ENCODE data around the gene COL4A6.

Gene COL4A6

DNA sequence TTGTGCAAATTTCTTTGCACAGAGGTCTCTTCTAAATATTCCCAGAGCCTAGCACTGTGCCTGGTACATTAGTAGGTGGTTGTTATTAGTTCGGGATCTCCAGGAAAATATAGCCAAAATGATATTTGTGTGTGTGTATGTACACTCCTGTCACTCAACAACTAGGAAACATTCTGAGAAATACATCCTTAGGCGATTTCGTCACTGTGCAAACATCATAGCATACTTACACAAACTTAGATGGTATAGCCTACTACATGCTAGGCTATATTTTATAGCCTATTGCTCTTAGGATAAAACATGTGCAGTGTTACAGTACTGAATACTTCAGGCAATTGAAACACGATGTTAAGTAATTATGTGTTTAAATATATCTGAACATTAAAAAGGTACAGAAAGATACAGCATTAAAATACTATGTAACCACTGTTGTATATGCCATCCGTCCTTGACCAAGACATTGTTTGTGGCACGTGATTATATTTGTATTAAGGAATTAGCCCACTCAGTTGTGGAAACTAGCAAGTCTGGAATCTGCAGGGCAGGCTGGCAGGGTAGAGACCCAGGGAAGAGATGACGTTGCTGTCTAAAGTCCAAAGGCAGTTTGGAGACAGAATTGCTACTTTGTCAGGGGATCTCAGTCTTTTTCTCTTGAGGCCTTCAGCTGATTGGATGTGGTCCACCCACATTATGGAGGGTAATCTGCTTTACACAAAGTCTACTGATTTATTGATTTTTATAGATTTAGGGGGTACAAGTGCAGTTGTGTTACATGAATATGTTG lies 106.9 kb downstream of the COL4A6 start:
- no peak for DNase-seq

DNA sequence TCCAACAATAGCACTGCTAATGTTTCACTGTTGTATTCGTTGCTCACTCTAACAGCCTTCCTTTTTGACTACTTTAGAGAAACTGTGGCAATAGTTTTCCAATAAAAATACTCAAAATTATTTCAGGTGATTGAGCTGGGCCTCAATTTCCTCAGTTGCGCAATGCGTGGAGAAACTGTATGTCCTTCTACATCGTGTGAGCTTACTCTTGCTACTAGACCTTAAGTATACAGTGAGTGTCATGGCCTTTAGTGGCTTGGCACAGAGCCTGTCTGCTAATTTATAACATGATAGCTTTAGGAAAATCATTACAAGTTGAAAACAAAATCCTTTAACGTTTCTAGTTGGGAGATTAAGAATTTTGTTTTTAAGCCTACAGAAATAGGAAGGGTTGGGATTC lies 114.5 kb downstream of the COL4A6 start:
- no peak for DNase-seq

DNA sequence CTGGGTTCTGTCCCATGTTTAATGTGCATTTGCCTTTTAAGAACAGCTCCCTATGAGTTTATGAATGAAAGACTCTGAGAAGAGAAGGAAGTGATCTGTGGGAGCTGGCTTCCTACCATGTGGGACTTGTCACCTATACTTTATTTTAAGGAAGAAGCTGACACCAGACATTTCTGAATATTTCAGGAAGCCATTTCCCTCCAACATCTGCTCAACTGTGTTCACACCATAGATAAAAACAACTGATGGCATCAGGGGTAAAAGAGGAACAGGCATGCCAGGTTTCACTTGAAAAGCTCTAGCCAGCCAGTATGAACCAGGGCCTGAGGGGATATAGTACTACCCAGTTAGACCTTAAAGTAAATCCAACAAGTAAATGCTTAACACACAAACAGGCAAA lies 116.0 kb downstream of the COL4A6 start:
- no peak for DNase-seq

DNA sequence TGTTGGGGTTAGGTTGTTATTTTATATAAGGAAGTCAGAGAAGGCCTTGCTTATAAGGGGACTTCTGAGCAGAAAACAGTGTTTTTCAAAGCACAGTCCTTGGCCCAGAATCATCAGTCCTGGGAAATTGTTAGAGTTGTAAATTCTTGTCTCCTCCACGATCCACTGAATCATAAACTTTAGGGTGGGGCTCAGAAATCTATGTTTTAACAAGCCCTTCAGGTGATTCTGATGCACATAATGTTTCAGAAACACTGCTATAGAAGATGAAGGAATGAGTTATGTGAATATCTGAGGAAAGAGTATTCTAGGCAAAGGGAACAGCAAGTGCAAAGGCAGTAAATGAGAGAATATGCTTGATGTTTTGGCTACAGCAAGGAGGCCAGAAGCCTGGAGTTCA lies 121.8 kb downstream of the COL4A6 start:
- DNase-seq = no peak

DNA sequence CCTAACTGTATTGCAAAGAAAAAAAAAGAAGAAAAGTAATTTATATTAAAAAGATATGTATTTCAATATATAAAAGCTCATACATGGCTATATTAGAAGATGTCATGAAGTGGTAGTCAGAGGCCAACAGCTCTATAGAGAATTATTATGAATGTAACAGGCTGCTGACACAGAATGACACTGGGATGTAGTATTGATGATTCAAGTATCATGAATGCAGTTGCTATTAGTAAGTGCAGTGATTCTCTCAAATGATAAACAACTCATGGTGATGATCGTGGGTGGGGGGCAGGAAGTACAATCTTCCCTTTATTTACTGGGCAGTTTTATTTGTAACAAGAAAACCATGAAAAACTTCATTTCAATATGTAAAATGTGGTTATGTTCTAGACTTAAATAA lies 124.6 kb downstream of the COL4A6 start:
- no peak for DNase-seq

DNA sequence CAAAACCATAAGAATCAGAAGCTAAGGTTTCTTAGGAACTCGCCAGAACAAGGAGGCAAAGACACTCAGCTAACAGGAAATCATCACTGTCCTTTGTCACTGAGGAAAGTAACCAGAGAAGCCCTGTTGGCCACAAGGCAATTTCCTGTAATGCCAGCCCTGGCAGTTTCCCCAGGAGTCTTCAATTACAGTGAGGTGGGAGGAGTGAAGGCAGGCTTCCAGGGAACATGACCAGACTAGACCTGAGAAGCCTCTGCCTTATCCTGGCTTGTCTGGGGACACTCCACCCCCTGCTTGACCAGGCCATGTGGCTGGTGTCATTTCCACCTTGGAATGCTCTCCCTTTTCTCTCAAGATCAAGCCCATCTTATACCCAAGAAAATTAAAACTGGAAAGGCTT lies 125.3 kb downstream of the COL4A6 start:
- peak; percentile 68 to 91 for DNase-seq

DNA sequence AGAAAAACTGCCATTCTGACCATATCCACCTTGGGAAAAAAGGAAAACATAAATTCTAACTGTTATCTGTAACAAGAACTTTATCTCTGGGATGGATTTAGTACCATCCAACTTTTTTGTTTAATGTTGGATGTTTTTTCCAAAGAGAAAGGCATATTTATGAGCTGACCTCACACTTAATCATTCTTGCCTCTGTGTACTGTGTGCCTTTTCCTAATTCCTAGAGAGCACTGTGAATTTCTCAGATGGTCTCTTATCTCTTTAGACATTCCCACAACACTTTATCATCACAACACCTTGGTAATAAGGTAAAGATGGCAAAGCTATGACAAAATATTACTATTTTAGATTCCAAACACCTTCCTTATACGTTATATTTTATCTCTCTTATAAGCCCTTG lies 126.2 kb downstream of the COL4A6 start:
- no peak for DNase-seq

DNA sequence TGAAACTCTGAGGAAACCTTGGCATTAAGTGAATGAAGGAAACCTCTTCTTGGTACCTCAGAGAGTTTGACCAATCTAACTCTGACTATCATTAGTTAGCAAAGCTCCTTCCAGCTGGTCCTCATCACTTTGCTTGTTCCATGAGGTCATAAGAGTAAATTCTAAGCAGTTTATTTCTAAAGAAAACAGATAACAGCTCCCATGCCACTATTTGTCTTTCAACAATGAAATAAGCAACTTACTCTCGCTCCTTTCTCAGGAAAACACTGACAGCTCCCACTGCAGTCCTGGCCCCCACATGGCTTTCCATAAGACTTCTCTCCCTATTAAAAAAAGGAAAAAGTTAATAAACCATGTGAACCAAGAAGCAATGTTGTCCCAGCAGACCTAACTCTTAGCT lies 127.7 kb downstream of the COL4A6 start:
- no peak for DNase-seq

DNA sequence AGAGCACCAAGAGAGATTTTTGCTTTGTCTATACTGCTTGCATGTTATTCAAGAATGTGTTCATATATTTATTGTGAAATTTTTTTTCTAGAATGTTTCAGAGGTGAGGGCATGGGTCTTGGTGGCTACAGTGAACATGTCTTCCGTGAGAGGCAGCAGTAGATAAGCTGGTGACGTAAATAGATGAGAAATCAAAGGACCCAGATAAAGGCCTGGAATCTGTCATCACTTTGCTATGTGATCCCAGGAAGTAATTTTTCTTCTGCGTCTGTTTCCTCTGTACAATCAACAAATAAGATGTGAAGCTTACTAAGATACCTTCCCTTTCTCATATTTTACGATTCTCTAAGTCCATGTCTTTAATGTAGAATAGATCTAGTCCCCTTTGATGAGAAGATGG lies 129.1 kb downstream of the COL4A6 start:
- no peak for DNase-seq

DNA sequence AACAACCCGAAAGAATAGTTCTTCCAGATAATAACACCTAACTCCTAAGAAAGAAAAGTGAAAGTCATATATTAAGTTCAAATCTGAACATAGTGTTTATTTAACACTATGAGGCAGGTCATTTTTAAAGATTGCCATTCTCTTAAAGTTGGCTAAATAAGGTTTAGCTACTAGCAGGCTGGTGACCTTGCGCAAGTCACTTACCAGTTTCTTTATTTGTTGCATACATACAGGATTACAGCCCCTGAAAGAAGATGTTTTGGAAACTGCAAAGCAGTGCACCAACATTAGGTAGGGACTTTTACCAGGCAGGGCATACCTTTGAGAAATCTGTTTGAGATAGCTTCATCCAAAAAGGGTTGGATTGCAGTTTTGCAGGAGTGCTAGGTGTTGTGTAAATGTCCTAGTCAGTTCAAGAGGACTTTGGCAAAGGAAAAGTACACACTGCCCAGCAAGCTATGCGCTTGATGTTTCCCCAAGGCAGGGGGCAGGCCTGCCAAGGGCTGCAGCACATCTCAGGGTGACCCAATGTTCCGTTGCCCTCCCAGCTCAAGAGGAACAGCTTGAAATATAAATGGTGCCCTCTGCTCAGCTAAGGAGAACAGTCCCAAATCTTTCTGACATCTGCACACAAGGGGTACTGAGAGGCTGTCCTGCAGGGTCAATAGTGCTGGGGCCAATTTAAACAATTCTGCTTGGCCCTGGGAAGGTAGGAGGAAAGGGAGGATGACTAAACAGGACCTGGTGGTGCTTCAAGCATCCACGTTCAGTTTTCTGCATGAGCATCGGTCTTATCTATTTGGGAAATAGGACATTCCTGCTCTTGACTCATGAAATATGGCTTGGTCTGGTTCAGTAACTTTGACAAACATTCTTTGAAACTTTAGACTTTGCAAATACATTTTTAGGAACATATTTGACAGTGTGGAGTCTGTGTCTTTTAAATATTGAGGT lies 130.8 kb downstream of the COL4A6 start:
- peak in 1 of 2 experiments; percentile 17 for DNase-seq

DNA sequence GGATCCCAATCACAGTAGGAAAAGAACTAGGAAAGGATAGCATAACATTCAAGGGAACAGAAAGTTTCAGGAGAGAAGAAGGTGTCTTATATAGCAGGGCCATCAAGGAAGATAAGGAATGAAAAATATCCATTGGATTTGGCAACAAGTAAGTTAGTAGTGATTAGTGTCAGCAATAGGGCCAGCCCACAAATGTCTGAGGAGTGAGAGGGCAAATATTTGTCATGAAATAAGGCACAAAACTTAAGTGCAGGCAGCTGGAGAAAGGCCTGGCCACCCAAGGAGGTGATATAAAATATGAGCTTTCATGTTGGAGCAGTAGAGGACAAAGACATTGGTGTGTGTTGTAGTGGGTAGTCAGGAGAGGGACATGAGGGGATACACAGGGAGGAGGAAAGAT lies 132.1 kb downstream of the COL4A6 start:
- no peak for DNase-seq

DNA sequence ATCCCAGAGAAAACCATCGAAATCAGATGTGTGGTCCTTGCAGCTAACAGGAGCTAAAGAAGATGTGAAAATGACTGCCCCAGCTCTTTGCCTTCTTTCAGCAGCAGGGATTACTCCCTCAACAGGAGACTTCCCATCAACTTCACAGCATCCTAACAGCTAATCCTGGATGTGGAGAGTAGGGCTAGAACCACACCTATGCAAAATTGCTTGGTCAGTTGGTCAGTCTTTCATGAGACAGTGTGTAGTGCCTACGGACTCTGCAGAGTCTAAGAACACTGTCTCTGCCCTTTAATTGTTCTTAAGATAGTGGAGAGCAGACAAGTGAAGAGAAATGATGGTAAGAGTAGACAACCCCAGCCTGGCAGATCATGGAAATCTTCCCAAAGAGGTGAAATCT lies 133.5 kb downstream of the COL4A6 start:
- no peak for DNase-seq

DNA sequence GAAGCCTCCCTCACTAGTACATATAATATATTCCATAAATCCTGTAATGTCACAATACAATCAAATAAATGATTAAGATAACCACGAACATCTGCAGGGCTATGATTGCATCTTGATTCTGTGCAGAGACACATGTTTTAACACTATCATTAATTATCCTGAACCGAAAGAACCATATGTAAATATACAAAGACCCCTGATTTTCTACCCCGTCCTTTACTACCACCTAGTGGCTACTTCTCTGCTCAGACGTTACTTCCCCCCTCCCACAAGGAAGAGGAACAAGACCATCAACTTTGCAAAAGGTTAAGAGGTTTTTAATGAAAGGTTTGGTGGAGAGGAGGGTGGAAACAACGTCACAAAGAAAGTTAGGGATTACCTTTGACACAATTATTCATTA lies 134.0 kb downstream of the COL4A6 start:
- DNase-seq = peak; percentile 18 to 22

DNA sequence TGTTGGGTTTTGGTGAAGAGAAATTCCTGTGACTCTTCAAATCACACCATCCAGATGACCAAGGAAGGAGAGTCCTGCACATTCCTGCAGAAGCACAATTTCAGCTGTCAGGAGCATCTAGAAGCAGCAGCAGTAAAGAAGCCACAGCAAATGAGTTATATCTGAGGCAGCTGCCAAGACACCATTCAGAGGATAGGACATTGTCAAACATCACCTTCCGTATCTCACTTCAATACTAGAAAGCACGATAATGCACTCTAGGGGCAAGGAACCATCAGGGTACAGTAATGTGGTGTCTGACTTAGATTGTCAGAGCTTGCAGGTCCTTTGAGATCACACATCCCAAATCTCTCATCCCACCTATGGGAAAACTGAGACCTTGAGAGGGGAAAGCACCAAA lies 134.5 kb downstream of the COL4A6 start:
- no peak for DNase-seq

DNA sequence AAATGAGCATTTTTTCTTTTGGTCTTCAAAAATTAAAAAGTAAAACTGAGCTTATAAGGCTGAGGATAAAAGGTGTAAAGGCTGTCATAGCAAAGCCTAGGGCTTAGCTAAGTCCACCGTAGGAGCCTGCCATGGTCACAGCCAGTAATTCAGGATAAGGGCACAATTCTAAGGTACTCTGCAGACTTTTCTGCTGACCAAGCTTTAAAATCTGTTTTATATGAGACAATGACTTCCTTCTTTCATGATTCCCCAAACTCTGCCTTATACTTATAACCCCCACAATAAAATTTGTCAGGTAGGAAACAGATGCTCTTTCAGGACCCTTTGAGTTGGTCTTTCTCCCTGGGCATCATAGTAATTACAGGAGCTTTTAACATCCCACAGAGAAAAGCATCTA lies 138.5 kb downstream of the COL4A6 start:
- no peak for DNase-seq

DNA sequence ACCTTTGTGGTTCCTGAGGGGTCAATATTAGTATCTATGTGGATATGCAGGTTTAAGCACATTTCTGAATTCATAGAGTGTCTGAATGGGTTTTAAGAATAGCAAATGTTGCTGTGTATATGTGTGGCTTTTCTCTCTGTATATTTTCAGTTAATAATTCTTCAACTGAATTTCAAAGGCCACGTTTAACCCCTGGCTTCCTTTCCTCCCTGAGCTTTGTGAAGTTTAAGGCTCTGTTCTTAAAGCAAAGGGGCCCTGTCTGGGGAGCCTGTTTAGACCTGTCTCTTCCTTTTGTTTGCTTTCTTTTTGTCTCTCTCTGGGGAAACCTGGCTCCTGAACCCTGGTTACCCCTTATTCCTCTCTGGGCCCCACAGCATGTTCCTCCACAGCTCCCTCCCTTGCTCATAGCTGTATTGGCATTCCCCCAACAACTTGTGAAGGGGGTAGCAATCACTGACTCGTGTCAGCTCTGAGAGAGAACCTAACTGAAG lies 139.1 kb downstream of the COL4A6 start:
- no peak for DNase-seq

DNA sequence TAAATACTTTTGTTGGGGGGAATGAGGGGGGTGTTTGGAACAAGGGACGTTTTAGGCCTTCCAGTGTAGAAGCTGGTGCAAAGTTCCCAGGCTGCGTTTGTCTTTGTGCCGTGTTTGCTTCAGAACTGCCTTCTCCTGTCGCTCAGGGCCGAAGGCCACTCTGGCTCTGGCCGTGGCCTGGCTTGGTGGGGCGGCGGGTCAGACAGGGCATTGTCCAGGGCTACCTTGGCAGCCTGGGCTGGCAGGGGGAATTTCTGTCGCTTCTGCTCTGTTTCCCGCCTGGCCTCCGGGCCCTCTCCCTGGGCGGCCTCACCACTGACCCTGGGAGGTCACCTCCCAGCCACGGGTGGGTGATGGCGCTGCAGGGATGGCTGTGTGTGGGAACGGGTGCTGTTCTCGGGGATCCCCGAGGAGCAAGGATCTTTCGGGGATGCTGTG lies 140.0 kb downstream of the COL4A6 start:
- no peak for DNase-seq

DNA sequence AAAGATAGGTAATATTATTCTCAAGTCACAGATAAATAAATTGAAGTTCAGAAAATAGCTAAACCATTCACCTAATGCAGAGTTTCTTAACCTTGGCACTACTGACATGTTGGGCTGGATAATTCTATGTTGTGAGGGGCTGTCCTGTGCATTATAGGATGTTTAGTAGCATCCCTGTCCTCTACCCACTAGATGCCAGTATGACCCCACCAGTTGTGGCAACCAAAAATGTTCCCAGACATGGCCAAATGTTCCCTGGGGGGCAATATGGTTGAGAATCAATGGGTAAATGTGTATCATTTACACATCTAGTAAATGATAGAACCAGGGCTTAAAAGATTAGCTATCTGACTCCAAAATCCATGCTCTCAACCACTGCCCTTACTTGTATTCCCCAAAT lies 140.9 kb downstream of the COL4A6 start:
- DNase-seq = no peak

DNA sequence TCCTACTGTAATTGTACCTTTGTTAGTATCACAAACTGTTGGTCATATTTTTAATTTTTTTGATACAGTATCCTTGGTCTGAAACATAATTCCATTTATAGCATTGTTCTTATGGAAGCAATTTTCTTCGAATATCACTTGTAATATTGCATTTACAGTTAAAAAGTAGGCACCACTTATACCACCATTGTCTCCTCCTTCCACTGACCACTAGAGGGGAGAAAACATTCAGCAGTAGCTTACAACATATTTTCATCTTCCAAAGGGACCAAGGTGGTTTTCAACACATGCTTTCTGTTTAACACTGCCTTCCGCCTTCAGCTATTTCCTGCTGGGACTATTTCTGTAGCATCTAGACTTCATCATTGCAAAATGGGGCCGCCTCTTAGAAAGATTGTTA lies 146.2 kb downstream of the COL4A6 start:
- DNase-seq = peak in 1 of 2 experiments; percentile 9

DNA sequence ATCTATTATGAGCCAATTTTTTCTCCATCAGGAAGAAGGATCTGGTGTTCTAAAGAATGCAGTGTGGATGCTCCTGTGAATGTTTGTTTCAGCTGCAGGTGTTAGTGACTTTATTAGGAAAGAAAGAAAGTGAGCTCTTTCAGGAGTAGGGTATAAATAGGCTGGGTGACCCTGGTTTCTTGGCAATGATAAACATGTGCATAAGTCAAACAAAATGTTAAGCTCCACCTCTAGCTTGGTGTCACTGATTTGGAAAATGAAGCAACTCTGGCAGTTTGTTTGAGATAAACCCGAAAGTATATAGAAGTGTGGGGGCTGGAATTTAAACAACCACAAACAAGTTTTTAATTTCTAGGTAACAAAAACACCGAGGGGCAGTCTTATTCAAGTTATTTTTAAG lies 152.3 kb downstream of the COL4A6 start:
- DNase-seq = no peak

DNA sequence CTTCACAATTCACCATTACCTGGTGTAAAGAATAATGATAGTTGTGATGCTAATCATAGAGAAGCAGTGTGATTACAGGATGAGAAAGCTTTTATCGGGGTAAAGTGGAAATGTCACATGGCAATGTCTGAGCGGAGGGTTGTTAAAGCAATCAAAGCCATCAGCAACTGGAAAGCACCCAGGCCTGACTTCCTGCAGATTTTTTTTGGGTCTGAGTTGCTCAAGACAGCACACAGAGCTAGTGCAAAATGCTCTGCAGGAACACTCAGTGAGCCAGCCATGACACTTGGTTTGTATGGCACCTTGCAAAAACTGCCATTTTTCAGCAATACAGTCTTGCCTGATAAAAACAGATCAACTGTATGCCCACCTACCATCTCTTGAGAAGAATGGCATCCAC lies 152.9 kb downstream of the COL4A6 start:
- DNase-seq = peak; percentile 44 to 58

DNA sequence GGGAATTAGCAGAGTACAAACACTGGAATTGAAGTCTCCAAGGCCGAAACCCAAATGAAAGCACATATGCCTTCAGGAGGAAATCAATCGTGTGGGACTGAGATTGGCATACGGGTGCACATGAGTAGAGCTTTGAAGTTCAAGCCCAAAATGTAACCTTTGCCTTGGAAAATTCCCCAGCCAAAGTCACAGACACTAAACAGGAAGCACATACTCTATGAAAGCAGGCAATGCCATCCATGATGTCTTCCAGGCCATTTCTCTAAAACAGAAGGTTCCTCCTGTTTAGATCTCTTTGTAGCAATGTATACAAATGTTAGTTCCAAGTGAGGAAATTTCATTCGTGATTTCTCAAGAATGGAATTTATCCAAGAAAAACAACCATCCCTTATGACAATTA lies 162.5 kb downstream of the COL4A6 start:
- no peak for DNase-seq

DNA sequence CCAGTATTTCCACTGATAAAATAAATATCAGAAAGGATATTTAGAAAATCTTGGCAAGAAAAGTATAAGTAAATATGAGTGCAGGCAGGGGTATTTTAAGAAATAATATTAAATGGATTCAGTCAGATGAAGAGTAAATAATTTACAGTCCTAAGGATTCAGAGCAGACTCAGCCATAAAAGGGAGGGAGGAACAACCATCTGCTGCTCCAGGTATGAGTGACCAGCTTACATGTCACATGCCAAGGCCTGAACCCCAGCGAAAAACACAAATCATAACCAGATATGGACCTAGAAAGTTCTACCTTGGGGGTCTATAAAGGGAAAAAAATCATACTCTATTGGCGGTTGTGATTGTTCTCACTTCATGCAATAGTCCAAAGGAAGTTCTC lies 166.8 kb downstream of the COL4A6 start:
- no peak for DNase-seq
